ENCODE data around the gene NEDD9. TPM values are rescaled to one million over a fixed set of nuclear protein-coding genes. Genes with fewer than 3 reads are reported as not detected.

Gene NEDD9
- total and polyA plus RNA-seq, 2 of the 13 experiments (the other 11 are each of a cell fraction or from before 2014, with no cell fraction given): 27.1 to 389 TPM

- peaks cover 99% of the 10 kb centered on the region for H3K79me2 ChIP-seq (ENCODE audit: insufficient read depth, low read length)
- intact Hi-C loops (cut with micrococcal nuclease; ENCODE audit: unreplicated experiment) (loop anchor here (1.0 to 5.0 kb wide), 7 partner anchors 10 to 280 kb away; partner anchors contain the start of gene NEDD9), in situ Hi-C loops (cut with HindIII; ENCODE audit: extremely low pct_ligation_motif_present, low pct_unique_long_range_greater_than_20kb) (no loop called here)
- no TSS peak for BruUV-seq (replicated peaks)
- ATAC-seq: peak; percentile 18
- peaks cover 100% of the 10 kb centered on the region for H3K4me1 ChIP-seq (ENCODE audit: insufficient read depth, low read length)
- peak; percentile 50 for FAIRE-seq
- peak overlapping the region in 1 of 3 experiments; percentile 54; a peak in 1 of 6 replicates for H3K4me3 ChIP-seq (replicated peaks in 1 of 3; ENCODE audit: insufficient read depth in 1 of 3, low read depth in 2 of 3, low read length in 3 of 3)
- ChIA-PET CTCF (ENCODE audit: low intra/inter-chr PET ratio, low total read pairs) (interaction anchor here (1.1 kb wide), 1 partner anchor 279 kb away, joined by 5 read pairs; no protein-coding TSS in a partner anchor), POLR2A (interaction anchor here (1.0 to 7.7 kb wide), 7 partner anchors 10 to 150 kb away, joined by 3 to 106 read pairs (median 7); partner anchors contain the start of gene NEDD9)
- peaks cover 98% of the 10 kb centered on the region for H4K20me1 ChIP-seq (ENCODE audit: insufficient read depth, low read length)
- H2AFZ ChIP-seq (ENCODE audit: low read length): no peak overlapping the region
- 32% methylated on average over 4 of the region's 4 CpGs for WGBS (ENCODE audit: low lambda C conversion rate)
- no peaks in the 10 kb centered on the region for H3K9me3 ChIP-seq (ENCODE audit: low read length)
- no peaks in the 10 kb centered on the region for H3K27me3 ChIP-seq (ENCODE audit: control insufficient read depth in 1 of 2, insufficient read depth in 2 of 2, low read length in 2 of 2)
- H3K27ac ChIP-seq (ENCODE audit: extremely low read length, insufficient read depth, low read length): peak overlapping the region; percentile 85
- DNase-seq (ENCODE audit: low spot score): peak; percentile 79
- peak overlapping the region; percentile 61 for H3K9ac ChIP-seq (ENCODE audit: insufficient read depth, low read depth, low read length)
- H3K4me2 ChIP-seq (ENCODE audit: low read depth, low read length): peak overlapping the region; percentile 79
- peaks cover 37 to 87% of the 10 kb centered on the region in 2 experiments for H3K36me3 ChIP-seq (replicated peaks in 1 of 2; ENCODE audit: control insufficient read depth in 1 of 2, insufficient read depth in 2 of 2, low read length in 2 of 2)
- no peak for TF ChIP-seq ZNF782 (CRISPR knock-in tag; IDR thresholded peaks at IDR 0.05; ENCODE audit: borderline replicate concordance)
- TF ChIP-seq FOXK1 (CRISPR knock-in tag; IDR thresholded peaks at IDR 0.05; ENCODE audit: borderline replicate concordance, low read depth): 0 out of 2 replicates have a peak, but pooled peaks have one; percentile 11
- TF ChIP-seq MAFF (IDR thresholded peaks at IDR 0.05; ENCODE audit: low read depth, low read length): 0 out of 2 replicates have a peak, but pooled peaks have one; percentile 1
- 0 out of 2 replicates have a peak, but pooled peaks have one; percentile 59 for TF ChIP-seq ZNF761 (CRISPR knock-in tag; conservative IDR thresholded peaks at IDR 0.05)
- TF ChIP-seq, protein P1, sequence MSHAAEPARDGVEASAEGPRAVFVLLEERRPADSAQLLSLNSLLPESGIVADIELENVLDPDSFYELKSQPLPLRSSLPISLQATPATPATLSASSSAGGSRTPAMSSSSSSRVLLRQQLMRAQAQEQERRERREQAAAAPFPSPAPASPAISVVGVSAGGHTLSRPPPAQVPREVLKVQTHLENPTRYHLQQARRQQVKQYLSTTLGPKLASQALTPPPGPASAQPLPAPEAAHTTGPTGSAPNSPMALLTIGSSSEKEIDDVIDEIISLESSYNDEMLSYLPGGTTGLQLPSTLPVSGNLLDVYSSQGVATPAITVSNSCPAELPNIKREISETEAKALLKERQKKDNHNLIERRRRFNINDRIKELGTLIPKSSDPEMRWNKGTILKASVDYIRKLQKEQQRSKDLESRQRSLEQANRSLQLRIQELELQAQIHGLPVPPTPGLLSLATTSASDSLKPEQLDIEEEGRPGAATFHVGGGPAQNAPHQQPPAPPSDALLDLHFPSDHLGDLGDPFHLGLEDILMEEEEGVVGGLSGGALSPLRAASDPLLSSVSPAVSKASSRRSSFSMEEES (CRISPR knock-in tag; IDR thresholded peaks at IDR 0.05): 0 out of 2 replicates have a peak, but pooled peaks have one; percentile 10
- peak; percentile 15; the same call in 1 of the 2 replicates for TF ChIP-seq TARDBP (CRISPR knock-in tag; IDR thresholded peaks at IDR 0.05)
- 0 out of 2 replicates have a peak, but pooled peaks have one; percentile 10 for TF ChIP-seq ZNF12 (CRISPR knock-in tag; IDR thresholded peaks at IDR 0.05)
- TF ChIP-seq ZNF510 (CRISPR knock-in tag; IDR thresholded peaks at IDR 0.05; ENCODE audit: low read depth): 0 out of 2 replicates have a peak, but pooled peaks have one; percentile 49
- no peak for TF ChIP-seq ZNF598 (CRISPR knock-in tag; IDR thresholded peaks at IDR 0.05; ENCODE audit: borderline replicate concordance)
- TF ChIP-seq MYPOP (CRISPR knock-in tag; IDR thresholded peaks at IDR 0.05): peak; percentile 5; the same call in 1 of the 2 replicates
- 0 out of 2 replicates have a peak, but pooled peaks have one; percentile 31 for TF ChIP-seq ZNF230 (CRISPR knock-in tag; IDR thresholded peaks at IDR 0.05)
- TF ChIP-seq ELF3 (CRISPR knock-in tag; IDR thresholded peaks at IDR 0.05): peak; percentile 37; the same call in 1 of the 2 replicates
- TF ChIP-seq RFXANK (CRISPR knock-in tag; IDR thresholded peaks at IDR 0.05): 0 out of 2 replicates have a peak, but pooled peaks have one; percentile 17
- TF ChIP-seq ZSCAN9 (CRISPR knock-in tag; IDR thresholded peaks at IDR 0.05; ENCODE audit: borderline replicate concordance): no peak
- TF ChIP-seq HDAC1 (CRISPR knock-in tag; IDR thresholded peaks at IDR 0.05): 0 out of 2 replicates have a peak, but pooled peaks have one; percentile 24
- TF ChIP-seq AFF4 (CRISPR knock-in tag; IDR thresholded peaks at IDR 0.05): peak; percentile 83
- TF ChIP-seq KDM1A (CRISPR knock-in tag; IDR thresholded peaks at IDR 0.05): no peak
- no peak for TF ChIP-seq ZNF326 (CRISPR knock-in tag; IDR thresholded peaks at IDR 0.05; ENCODE audit: borderline replicate concordance)
These were observed 14.9 kb downstream of the NEDD9 start for GRCh38 chr6:11217360-11218101.

Data from HepG2 (cell line).